ENCODE measurements around the gene CACNG3.
"Not testable (repeated sequence)": the region's sequence is repeated elsewhere in the genome, so short reads cannot be mapped to it uniquely, and the experiment has no call there.

CACNG3 gene

GRCh38 chr16:24318680-24319079 is 62.5 kb downstream of the CACNG3 start:
- Histone ChIP-seq H3K4me3 (ENCODE audit: low read length) (no peak overlapping the region), H3K36me3 (ENCODE audit: control insufficient read depth, insufficient read depth, low read length) (no peaks in the 10 kb centered on the region), H3K9ac (ENCODE audit: low read length) (no peak overlapping the region), H3K27me3 (ENCODE audit: control insufficient read depth, insufficient read depth, low read length) (no peaks in the 10 kb centered on the region), H3K4me1 (ENCODE audit: control insufficient read depth, insufficient read depth, low read length) (no peaks in the 10 kb centered on the region), H3K27ac (ENCODE audit: low read depth, low read length) (no peak overlapping the region)

GRCh38 chr16:24319126-24319814 is 63.1 kb downstream of the CACNG3 start:
- Histone ChIP-seq H3K4me3 (ENCODE audit: low read length) (no peak overlapping the region), H3K36me3 (ENCODE audit: control insufficient read depth, insufficient read depth, low read length) (no peaks in the 10 kb centered on the region), H3K27me3 (ENCODE audit: control insufficient read depth, insufficient read depth, low read length) (no peaks in the 10 kb centered on the region), H3K9ac (ENCODE audit: low read length) (no peak overlapping the region), H3K27ac (ENCODE audit: low read depth, low read length) (no peak overlapping the region), H3K4me1 (ENCODE audit: control insufficient read depth, insufficient read depth, low read length) (no peaks in the 10 kb centered on the region)

GRCh38 chr16:24322106-24322505 is 66.0 kb downstream of the CACNG3 start:
- Histone ChIP-seq H3K36me3 (ENCODE audit: control insufficient read depth, insufficient read depth, low read length) (no peaks in the 10 kb centered on the region), H3K27ac (ENCODE audit: low read depth, low read length) (no peak overlapping the region), H3K9ac (ENCODE audit: low read length) (no peak overlapping the region), H3K4me1 (ENCODE audit: control insufficient read depth, insufficient read depth, low read length) (no peaks in the 10 kb centered on the region), H3K27me3 (ENCODE audit: control insufficient read depth, insufficient read depth, low read length) (no peaks in the 10 kb centered on the region), H3K4me3 (ENCODE audit: low read length) (no peak overlapping the region)

- Histone ChIP-seq H3K27ac (ENCODE audit: low read depth, low read length) (no peak overlapping the region), H3K4me3 (ENCODE audit: low read length) (no peak overlapping the region), H3K36me3 (ENCODE audit: control insufficient read depth, insufficient read depth, low read length) (no peaks in the 10 kb centered on the region), H3K4me1 (ENCODE audit: control insufficient read depth, insufficient read depth, low read length) (no peaks in the 10 kb centered on the region), H3K27me3 (ENCODE audit: control insufficient read depth, insufficient read depth, low read length) (no peaks in the 10 kb centered on the region), H3K9ac (ENCODE audit: low read length) (no peak overlapping the region)
These were observed 68.3 kb downstream of the CACNG3 start for GRCh38 chr16:24324421-24324820.

GRCh38 chr16:24328835-24329452 is 72.8 kb downstream of the CACNG3 start:
- no peak overlapping the region for H3K9ac ChIP-seq (ENCODE audit: low read length)
- H3K27me3 ChIP-seq (ENCODE audit: control insufficient read depth, insufficient read depth, low read length), result no peaks in the 10 kb centered on the region
- no peaks in the 10 kb centered on the region for H3K4me1 ChIP-seq (ENCODE audit: control insufficient read depth, insufficient read depth, low read length)
- H3K36me3 ChIP-seq (ENCODE audit: control insufficient read depth, insufficient read depth, low read length), result no peaks in the 10 kb centered on the region
- no peak overlapping the region for H3K4me3 ChIP-seq (ENCODE audit: low read length)
- no peak overlapping the region for H3K27ac ChIP-seq (ENCODE audit: low read depth, low read length)

GRCh38 chr16:24332178-24332577 is 76.0 kb downstream of the CACNG3 start:
- Histone ChIP-seq H3K9ac (ENCODE audit: low read length) (no peak overlapping the region), H3K36me3 (ENCODE audit: control insufficient read depth, insufficient read depth, low read length) (no peaks in the 10 kb centered on the region), H3K4me1 (ENCODE audit: control insufficient read depth, insufficient read depth, low read length) (no peaks in the 10 kb centered on the region), H3K4me3 (ENCODE audit: low read length) (no peak overlapping the region), H3K27ac (ENCODE audit: low read depth, low read length) (no peak overlapping the region), H3K27me3 (ENCODE audit: control insufficient read depth, insufficient read depth, low read length) (no peaks in the 10 kb centered on the region)

- Histone ChIP-seq H3K9ac (ENCODE audit: low read length) (no peak overlapping the region), H3K36me3 (ENCODE audit: control insufficient read depth, insufficient read depth, low read length) (no peaks in the 10 kb centered on the region), H3K4me3 (ENCODE audit: low read length) (no peak overlapping the region), H3K4me1 (ENCODE audit: control insufficient read depth, insufficient read depth, low read length) (no peaks in the 10 kb centered on the region), H3K27ac (ENCODE audit: low read depth, low read length) (no peak overlapping the region), H3K27me3 (ENCODE audit: control insufficient read depth, insufficient read depth, low read length) (no peaks in the 10 kb centered on the region)
These were observed 76.5 kb downstream of the CACNG3 start for GRCh38 chr16:24332582-24333090.

GRCh38 chr16:24336491-24336890 is 80.4 kb downstream of the CACNG3 start:
- Histone ChIP-seq H3K9ac (ENCODE audit: low read length) (no peak overlapping the region), H3K27me3 (ENCODE audit: control insufficient read depth, insufficient read depth, low read length) (no peaks in the 10 kb centered on the region), H3K4me3 (ENCODE audit: low read length) (no peak overlapping the region), H3K36me3 (ENCODE audit: control insufficient read depth, insufficient read depth, low read length) (no peaks in the 10 kb centered on the region), H3K4me1 (ENCODE audit: control insufficient read depth, insufficient read depth, low read length) (no peaks in the 10 kb centered on the region), H3K27ac (ENCODE audit: low read depth, low read length) (no peak overlapping the region)

GRCh38 chr16:24337013-24337412 is 80.9 kb downstream of the CACNG3 start:
- no peaks in the 10 kb centered on the region for H3K4me1 ChIP-seq (ENCODE audit: control insufficient read depth, insufficient read depth, low read length)
- no peaks in the 10 kb centered on the region for H3K36me3 ChIP-seq (ENCODE audit: control insufficient read depth, insufficient read depth, low read length)
- H3K27ac ChIP-seq (ENCODE audit: low read depth, low read length), result no peak overlapping the region
- H3K4me3 ChIP-seq (ENCODE audit: low read length), result no peak overlapping the region
- H3K9ac ChIP-seq (ENCODE audit: low read length), result no peak overlapping the region
- no peaks in the 10 kb centered on the region for H3K27me3 ChIP-seq (ENCODE audit: control insufficient read depth, insufficient read depth, low read length)

GRCh38 chr16:24343829-24344228 is 87.7 kb downstream of the CACNG3 start:
- H3K9ac ChIP-seq (ENCODE audit: low read length); H3K27ac ChIP-seq (ENCODE audit: low read depth, low read length); H3K4me1 ChIP-seq (ENCODE audit: control insufficient read depth, insufficient read depth, low read length); H3K36me3 ChIP-seq (ENCODE audit: control insufficient read depth, insufficient read depth, low read length); H3K27me3 ChIP-seq (ENCODE audit: control insufficient read depth, insufficient read depth, low read length); H3K4me3 ChIP-seq (ENCODE audit: low read length): not testable (repeated sequence)

GRCh38 chr16:24344784-24345183 is 88.6 kb downstream of the CACNG3 start:
- Histone ChIP-seq H3K27me3 (ENCODE audit: control insufficient read depth, insufficient read depth, low read length) (no peaks in the 10 kb centered on the region), H3K36me3 (ENCODE audit: control insufficient read depth, insufficient read depth, low read length) (no peaks in the 10 kb centered on the region), H3K27ac (ENCODE audit: low read depth, low read length) (no peak overlapping the region), H3K4me3 (ENCODE audit: low read length) (no peak overlapping the region), H3K9ac (ENCODE audit: low read length) (no peak overlapping the region), H3K4me1 (ENCODE audit: control insufficient read depth, insufficient read depth, low read length) (no peaks in the 10 kb centered on the region)

- no peak overlapping the region for H3K9ac ChIP-seq (ENCODE audit: low read length)
- H3K4me1 ChIP-seq (ENCODE audit: control insufficient read depth, insufficient read depth, low read length), result no peaks in the 10 kb centered on the region
- no peaks in the 10 kb centered on the region for H3K36me3 ChIP-seq (ENCODE audit: control insufficient read depth, insufficient read depth, low read length)
- no peaks in the 10 kb centered on the region for H3K27me3 ChIP-seq (ENCODE audit: control insufficient read depth, insufficient read depth, low read length)
- H3K4me3 ChIP-seq (ENCODE audit: low read length), result no peak overlapping the region
- no peak overlapping the region for H3K27ac ChIP-seq (ENCODE audit: low read depth, low read length)
These were observed 89.6 kb downstream of the CACNG3 start for GRCh38 chr16:24345704-24346103.

GRCh38 chr16:24346734-24347133 is 90.6 kb downstream of the CACNG3 start:
- Histone ChIP-seq H3K4me1 (ENCODE audit: control insufficient read depth, insufficient read depth, low read length) (no peaks in the 10 kb centered on the region), H3K36me3 (ENCODE audit: control insufficient read depth, insufficient read depth, low read length) (no peaks in the 10 kb centered on the region), H3K4me3 (ENCODE audit: low read length) (no peak overlapping the region), H3K27ac (ENCODE audit: low read depth, low read length) (no peak overlapping the region), H3K9ac (ENCODE audit: low read length) (no peak overlapping the region), H3K27me3 (ENCODE audit: control insufficient read depth, insufficient read depth, low read length) (no peaks in the 10 kb centered on the region)

Measured in rectal smooth muscle tissue (tissue), 1 donor.